Fibroblast of skin of scalp (primary cell): ENCODE measurements around the gene BANP. TPM values are rescaled to one million over a fixed set of nuclear protein-coding genes. Genes with fewer than 3 reads are reported as not detected.
"Not testable (repeated sequence)": the region's sequence is repeated elsewhere in the genome, so short reads cannot be mapped to it uniquely, and the experiment has no call there.

Experiments used
- DNase-seq: peaks from one replicate; pipeline ENCODE4 v3.0.0-alpha.2; 2013
- polyA plus RNA-seq, 2 experiments: library from polyadenylated mRNA; unstranded; fragments of 120-200 nt; gene quantifications; one replicate each; pipeline ENCODE4 v1.2.1, GENCODE V29; 2013; ENCODE audit not compliant: insufficient read length in 2 of 2

The BANP gene, protein sequence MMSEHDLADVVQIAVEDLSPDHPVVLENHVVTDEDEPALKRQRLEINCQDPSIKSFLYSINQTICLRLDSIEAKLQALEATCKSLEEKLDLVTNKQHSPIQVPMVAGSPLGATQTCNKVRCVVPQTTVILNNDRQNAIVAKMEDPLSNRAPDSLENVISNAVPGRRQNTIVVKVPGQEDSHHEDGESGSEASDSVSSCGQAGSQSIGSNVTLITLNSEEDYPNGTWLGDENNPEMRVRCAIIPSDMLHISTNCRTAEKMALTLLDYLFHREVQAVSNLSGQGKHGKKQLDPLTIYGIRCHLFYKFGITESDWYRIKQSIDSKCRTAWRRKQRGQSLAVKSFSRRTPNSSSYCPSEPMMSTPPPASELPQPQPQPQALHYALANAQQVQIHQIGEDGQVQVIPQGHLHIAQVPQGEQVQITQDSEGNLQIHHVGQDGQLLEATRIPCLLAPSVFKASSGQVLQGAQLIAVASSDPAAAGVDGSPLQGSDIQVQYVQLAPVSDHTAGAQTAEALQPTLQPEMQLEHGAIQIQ
- polyA plus RNA-seq (2013, experiment 1 of 2; ENCODE audit: insufficient read length) = 13.8 TPM
- 11.8 TPM for polyA plus RNA-seq (2013, experiment 2 of 2; ENCODE audit: insufficient read length)

DNA sequence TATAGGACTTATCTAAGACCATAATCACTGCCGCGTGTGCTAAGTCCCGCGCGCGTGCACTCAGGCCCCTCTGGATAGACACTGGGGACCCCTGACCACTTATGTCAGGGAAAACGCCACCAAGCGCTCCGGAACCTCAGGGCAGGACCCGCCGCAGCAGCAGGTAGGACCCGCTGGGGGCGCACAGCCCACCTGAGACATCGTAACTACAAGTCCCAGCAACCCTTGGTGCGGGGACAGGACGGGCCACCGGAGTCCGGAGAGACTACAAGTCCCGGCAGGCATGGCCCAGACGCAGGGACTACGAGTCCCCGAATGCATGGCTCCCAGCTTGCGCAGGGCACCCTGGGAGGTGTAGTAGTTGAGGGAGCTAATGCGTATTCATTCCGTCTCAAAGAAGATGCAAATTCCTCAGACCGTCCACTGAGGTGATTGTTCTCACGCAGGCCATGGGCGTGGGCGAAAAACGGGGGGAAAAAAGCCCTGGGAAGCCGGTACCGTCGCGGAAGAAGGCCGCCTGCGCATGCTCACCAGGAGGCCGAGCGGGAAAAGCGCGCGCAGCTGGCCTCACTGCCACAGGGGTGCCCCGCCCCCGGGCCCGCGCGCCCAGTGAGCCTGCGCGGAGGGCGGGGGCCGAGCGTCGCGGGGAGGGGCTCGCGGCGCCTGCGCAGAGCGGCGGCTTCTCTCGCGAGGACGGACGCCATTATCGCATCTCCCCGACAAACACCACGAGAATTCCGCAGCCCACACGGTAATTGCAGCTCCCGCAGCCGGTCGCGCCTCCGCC is at the start of gene BANP:
Gene BANP (plus strand): TSS at position 670 of the 787 bp plus-strand sequence. CDS start 23,682 bp downstream, outside the sequence.
- DNase-seq = peak; percentile 99

- not testable (repeated sequence) for DNase-seq
These were observed 46.3 kb upstream of the BANP start for GRCh38 chr16:87904963-87905362.

DNA sequence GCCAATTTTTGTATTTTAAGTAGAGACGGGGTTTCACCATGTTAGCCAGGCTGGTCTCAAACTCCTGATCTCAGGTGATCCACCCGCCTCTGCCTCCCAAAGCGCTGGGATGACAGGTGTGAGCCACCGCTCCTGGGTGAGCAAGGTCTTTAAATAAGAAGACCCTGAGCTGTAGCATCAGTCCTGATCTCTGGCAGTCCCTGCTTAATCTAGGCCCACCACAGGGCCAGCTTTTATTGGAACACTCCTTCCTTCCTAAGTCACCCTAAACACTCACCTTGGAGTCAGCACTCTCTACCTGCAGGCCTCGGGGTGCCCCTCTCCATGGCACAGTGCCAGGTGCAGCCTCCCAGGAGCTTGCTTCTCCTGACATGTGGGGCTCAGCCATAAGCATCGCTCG is 45.7 kb upstream of the BANP start:
- not testable (repeated sequence) for DNase-seq

GRCh38 chr16:87908101-87908500 is 43.1 kb upstream of the BANP start:
- DNase-seq = not testable (repeated sequence)

DNA sequence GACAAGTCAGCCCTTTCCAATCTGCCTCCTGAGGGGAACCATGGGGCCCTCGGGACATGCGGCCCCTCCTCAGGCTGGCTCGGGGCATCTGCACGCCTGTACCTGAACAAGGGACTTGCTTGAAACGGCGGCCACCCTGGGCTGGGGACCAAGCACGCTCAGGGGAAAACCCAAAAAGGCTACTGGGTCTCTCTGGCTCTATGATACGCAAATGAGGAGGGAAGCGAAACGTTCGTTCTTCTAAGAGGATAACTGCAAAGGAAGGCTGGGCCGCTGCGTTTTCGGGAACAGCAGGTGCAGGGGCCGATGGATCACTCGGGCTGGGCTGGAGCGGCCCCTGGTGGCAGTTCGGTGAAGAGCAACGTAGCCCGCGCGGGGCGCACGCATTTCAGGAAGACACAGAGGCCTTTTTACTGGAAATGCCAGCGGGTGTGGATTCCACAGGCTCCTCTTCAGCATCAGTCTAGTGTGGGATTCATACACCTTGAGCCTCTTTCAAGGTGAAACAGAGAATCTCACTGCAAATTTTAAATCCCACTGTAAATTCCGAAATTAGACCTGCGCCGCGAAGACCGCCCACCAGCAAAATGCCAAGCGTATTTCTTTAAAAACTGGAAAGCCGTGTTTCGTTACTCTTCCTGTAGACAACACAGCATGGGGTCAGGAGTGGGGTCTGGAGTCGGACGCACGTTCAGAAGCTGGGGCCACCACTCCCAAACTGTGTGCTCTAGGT is 41.9 kb upstream of the BANP start:
- DNase-seq = peak; percentile 62

- DNase-seq = peak; percentile 59
These were observed 40.0 kb upstream of the BANP start for GRCh38 chr16:87911106-87911763.

- not testable (repeated sequence) for DNase-seq
These were observed 38.5 kb upstream of the BANP start for GRCh38 chr16:87912691-87913090.

DNA sequence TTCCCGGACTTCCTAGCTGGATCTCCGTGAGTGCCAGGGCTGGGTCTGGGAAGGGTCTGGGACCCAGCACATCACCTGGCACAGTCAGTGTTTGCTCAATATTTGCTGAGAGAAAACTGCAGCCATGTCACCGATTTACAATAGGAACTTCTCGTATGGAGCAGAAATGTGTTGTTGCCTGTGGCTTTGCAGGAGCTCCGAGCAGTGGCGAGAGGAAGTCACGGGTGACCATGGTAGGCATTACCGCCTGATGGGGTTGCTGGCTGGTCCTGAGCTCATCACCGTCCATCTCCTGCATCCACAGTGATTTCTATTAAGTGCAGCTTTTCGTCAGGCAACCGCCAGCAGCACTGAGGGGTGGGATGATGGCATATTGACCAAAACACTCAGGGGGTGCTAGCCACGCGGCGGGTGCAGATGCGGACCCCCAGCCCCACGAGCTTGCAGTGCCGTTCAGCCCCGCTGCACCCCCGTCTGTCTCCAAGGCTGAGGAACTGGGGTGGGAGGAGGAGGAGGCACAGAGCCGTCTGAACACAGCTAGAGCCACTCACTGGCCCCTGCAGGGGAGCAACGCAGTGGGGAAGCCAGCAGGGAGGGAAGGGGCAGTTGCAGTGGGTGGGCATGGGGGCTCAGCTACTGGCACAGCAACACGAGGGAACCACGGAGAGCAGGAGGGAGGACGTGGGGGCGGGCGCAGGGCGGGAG is 37.1 kb upstream of the BANP start:
- DNase-seq = not testable (repeated sequence)

- DNase-seq = no peak
These were observed 36.4 kb upstream of the BANP start for GRCh38 chr16:87914812-87915211.

DNA sequence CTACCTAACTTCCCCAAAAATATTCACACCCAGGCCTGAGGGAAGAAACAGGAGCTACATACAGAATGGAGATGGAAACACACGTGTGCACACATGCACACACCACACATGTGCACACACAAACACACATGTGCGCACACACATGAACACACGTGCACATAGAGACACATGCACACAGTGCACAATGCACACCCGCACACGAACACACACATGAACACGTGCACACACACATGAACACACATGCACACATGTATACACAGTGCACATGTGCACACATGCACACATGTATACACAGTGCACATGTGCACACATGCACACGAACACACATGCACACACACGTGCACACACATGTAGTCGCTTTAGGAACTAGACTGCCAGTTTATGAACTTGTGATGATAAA is 33.7 kb upstream of the BANP start:
- no peak for DNase-seq

DNA sequence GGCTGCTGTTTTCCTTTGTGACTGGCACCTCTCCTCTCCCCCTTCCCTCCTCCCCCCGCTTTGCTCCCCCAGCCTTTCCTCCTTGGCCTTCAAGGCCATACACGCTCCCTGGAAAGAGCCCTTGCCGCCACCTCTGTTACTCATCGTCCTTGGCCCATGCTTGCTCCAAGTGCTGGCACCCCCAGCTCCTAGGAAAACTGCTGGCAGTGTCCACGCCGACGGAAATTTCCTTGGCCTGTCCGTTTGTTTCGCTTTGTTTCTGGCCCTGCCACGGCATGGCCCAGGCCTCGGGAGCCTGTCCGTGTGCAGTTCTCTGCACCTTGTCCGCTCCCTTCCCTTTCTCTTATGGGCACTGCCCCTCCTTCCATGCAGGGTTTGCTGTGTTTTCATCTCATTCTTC is 32.9 kb upstream of the BANP start:
- DNase-seq = no peak

- peak; percentile 31 for DNase-seq
These were observed 32.2 kb upstream of the BANP start for GRCh38 chr16:87918866-87919680.

DNA sequence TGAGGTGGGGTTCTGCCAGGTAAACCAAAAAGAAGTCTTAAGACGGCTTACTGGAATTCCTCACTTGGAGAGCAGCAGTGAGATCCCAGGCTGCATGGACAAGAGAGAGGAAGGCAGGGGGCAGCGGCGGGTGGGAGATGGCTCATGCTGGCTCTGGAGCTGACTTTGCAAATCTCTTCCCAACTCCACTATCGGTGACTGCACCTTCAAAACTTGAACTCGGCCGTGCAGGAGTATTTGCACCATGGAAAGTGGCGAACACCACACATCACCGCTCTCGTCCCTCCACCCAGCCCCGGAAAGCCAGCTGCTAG is 31.6 kb upstream of the BANP start:
- DNase-seq = no peak

DNA sequence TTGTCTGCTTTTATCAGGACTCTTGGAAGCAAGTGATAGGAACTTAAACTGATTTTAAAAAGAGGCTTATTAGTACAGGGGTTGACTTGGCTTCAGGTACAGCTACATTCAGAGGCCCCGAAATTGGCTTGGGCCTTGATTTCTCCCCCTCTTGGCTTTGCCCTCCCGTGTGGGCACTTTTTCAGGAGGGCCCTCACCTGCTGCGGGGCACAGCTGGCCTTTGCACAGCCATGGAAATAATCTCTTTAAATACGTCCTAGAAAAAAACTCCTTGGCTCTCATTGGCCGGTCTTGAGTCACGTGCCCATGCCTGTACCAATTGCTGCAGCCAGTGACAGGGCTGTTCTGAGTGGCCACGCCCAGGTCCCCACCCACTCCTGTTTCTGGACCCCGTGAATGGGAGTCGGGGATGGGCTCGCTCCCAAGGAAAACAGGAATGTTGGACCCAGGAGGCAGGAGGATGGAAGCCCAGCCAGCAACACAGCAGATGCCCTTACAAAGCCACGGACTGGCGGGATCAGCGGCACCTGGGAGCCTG is 29.9 kb upstream of the BANP start:
- no peak for DNase-seq

DNA sequence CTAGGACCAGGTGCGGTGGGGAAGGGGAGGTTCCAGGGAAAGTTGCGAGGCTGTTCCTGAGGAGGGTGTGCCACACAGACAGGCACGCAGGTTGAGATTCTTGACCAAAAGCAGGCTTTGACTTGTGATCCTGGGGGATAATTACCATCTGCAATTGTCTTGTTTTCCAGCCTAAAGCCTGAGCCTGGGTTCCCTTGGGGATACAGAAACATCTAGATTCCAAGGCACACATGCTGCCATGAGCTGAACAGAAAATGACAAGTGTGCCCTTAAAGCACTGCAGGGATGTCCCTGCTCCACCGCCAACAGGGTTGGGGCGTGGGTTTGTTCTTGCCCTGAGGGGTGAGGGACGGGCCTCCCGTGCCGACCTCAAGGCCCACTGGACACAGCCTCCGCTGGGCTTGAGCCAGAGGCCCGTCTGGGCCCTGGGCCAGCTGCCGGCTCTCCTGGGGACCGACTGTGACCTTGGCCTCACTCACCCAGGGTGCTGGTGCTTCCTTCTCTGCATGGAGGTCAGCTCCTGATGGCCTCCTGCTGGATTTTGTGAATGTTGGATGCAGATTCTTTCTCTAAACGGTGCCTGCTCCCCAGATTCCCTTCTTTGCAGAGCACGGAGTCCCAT is 28.9 kb upstream of the BANP start:
- no peak for DNase-seq

- DNase-seq = no peak
These were observed 27.0 kb upstream of the BANP start for GRCh38 chr16:87924041-87924810.

DNA sequence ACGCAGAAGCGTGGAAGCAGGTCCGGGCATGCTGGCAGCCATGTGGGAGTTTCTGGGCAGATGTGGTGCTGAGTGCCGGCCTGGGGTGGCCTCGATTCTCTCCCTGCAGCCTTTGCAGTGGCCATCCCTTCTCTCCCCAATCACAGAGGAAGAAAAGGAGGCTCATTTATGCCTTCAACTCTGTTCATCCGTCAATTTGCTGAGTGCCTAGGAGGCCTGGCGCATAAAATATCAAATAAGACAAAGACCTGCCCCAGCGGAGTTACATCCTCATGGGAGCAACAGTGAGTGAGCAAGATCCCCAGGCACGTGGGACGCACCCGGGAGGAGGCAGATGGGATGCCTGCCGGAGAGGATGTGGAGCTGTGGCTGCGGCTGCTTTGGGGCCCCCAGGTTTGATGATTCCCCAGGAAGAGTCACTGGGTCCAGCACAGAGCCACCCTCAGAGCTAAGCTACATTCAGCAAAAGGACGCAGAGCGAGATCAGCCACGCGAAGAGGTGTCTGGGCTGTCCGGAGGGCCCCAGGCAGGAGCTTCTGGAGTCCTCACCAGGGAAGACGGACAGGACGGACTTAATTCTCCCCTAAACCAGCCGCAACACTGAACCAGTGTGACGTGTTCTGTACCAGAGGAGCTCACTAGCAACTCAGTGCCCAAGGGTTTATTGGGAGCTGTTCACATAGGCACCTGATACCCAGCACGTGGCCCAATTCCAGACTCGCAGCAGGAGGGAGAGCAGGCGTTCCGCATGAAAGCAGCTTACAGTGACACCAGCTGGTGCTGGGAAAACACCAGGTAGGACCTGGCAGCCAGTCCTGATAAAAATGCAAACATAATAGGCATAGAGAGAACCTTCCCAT is 26.2 kb upstream of the BANP start:
- DNase-seq = no peak
